SJCRH30 (cell line): Measurements from ENCODE around the gene NCOA7. TPM values are rescaled to one million over a fixed set of nuclear protein-coding genes. Genes with fewer than 3 reads are reported as not detected.
"Not testable (repeated sequence)": the region's sequence is repeated elsewhere in the genome, so short reads cannot be mapped to it uniquely, and the experiment has no call there.

Experiments
- DNase-seq, 2 experiments: peaks; one replicate each; pipeline ENCODE4 v3.0.0-alpha.2; 2015 to 2020
- H3K27ac ChIP-seq: fragments of 250-450 bp; sonication (Bioruptor Pico); 2 replicates; pipeline ENCODE4 v1.5.1; 2020; ENCODE audit warnings: mild to moderate bottlenecking, moderate library complexity
- H3K27me3 ChIP-seq: fragments of 250-450 bp; sonication (Bioruptor Pico); 2 replicates; pipeline ENCODE4 v1.5.1; 2020; ENCODE audit warnings: mild to moderate bottlenecking, moderate library complexity
- H3K36me3 ChIP-seq: fragments of 250-450 bp; sonication (Bioruptor Pico); 2 replicates; pipeline ENCODE4 v1.5.1; 2020; ENCODE audit warnings: mild to moderate bottlenecking, moderate library complexity
- H3K4me1 ChIP-seq: fragments of 250-450 bp; sonication (Bioruptor Pico); 2 replicates; pipeline ENCODE4 v1.5.1; 2020; ENCODE audit warnings: mild to moderate bottlenecking, moderate library complexity
- H3K4me3 ChIP-seq: fragments of 250-450 bp; sonication (Bioruptor Pico); 2 replicates; pipeline ENCODE4 v1.5.1; 2020; ENCODE audit warnings: mild to moderate bottlenecking, moderate library complexity
- H3K9me3 ChIP-seq: fragments of 250-450 bp; sonication (Bioruptor Pico); replicated peaks from 2 replicates; pipeline ENCODE4 v1.5.1; 2020; ENCODE audit warnings: mild to moderate bottlenecking, moderate library complexity
- total RNA-seq: library from RNA; depleted of rRNA; stranded (reverse); fragments of >200 nt; shearing (Covaris generic); gene quantifications from 2 replicates; pipeline ENCODE4 v1.2.3, GENCODE V29; 2014

The NCOA7 gene
- total RNA-seq, 1 experiment from 2014 or later: 4.1 TPM

GRCh38 chr6:125944896-125945295 is 154.1 kb downstream of the NCOA7 start:
- Histone ChIP-seq H3K27me3 (no peaks in the 10 kb centered on the region), H3K9me3 (no peaks in the 10 kb centered on the region), H3K4me1 (peaks cover 12% of the 10 kb centered on the region; the same call in 1 of the 2 replicates), H3K4me3 (no peak overlapping the region), H3K36me3 (no peaks in the 10 kb centered on the region), H3K27ac (no peak overlapping the region)
- DNase-seq: no peak

GRCh38 chr6:125945378-125946141 is 154.8 kb downstream of the NCOA7 start:
- no peaks in the 10 kb centered on the region for H3K27me3 ChIP-seq
- no peak overlapping the region for H3K27ac ChIP-seq
- no peaks in the 10 kb centered on the region for H3K36me3 ChIP-seq
- no peaks in the 10 kb centered on the region for H3K9me3 ChIP-seq
- no peak overlapping the region for H3K4me3 ChIP-seq
- H3K4me1 ChIP-seq: peaks cover 12% of the 10 kb centered on the region; the same call in 1 of the 2 replicates
- no peak for DNase-seq

- Histone ChIP-seq H3K27ac (no peak overlapping the region), H3K4me3 (no peak overlapping the region), H3K9me3 (no peaks in the 10 kb centered on the region), H3K27me3 (no peaks in the 10 kb centered on the region), H3K36me3 (no peaks in the 10 kb centered on the region), H3K4me1 (peaks cover 12% of the 10 kb centered on the region; the same call in 1 of the 2 replicates)
- DNase-seq: no peak
Measured at GRCh38 chr6:125947615-125948014, 156.9 kb downstream of the NCOA7 start.

GRCh38 chr6:125948455-125948854 is 157.7 kb downstream of the NCOA7 start:
- Histone ChIP-seq H3K36me3 (no peaks in the 10 kb centered on the region), H3K9me3 (no peaks in the 10 kb centered on the region), H3K27me3 (no peaks in the 10 kb centered on the region), H3K27ac (no peak overlapping the region), H3K4me3 (no peak overlapping the region), H3K4me1 (peaks cover 12% of the 10 kb centered on the region; the same call in 1 of the 2 replicates)
- no peak for DNase-seq

- Histone ChIP-seq H3K9me3 (no peaks in the 10 kb centered on the region), H3K4me1 (peaks cover 12% of the 10 kb centered on the region; the same call in 1 of the 2 replicates), H3K27me3 (no peaks in the 10 kb centered on the region), H3K4me3 (no peak overlapping the region), H3K27ac (no peak overlapping the region), H3K36me3 (no peaks in the 10 kb centered on the region)
- no peak for DNase-seq
Measured at GRCh38 chr6:125949069-125949468, 158.3 kb downstream of the NCOA7 start.

- H3K4me1 ChIP-seq: peaks cover 8% of the 10 kb centered on the region; the same call in 1 of the 2 replicates
- no peaks in the 10 kb centered on the region for H3K36me3 ChIP-seq
- H3K27me3 ChIP-seq: no peaks in the 10 kb centered on the region
- DNase-seq: peak; percentile 9 to 17
- H3K9me3 ChIP-seq: no peaks in the 10 kb centered on the region
- no peak overlapping the region for H3K4me3 ChIP-seq
- no peak overlapping the region for H3K27ac ChIP-seq
Measured at GRCh38 chr6:125950293-125950692, 159.5 kb downstream of the NCOA7 start.

GRCh38 chr6:125950716-125951115 is 160.0 kb downstream of the NCOA7 start:
- not testable (repeated sequence) for H3K27me3 ChIP-seq, H3K27ac ChIP-seq, H3K36me3 ChIP-seq, H3K4me3 ChIP-seq, H3K4me1 ChIP-seq, H3K9me3 ChIP-seq, DNase-seq

GRCh38 chr6:125951323-125951722 is 160.6 kb downstream of the NCOA7 start:
- Histone ChIP-seq H3K36me3 (no peaks in the 10 kb centered on the region), H3K27me3 (no peaks in the 10 kb centered on the region), H3K4me3 (no peak overlapping the region), H3K9me3 (no peaks in the 10 kb centered on the region), H3K4me1 (peaks cover 3% of the 10 kb centered on the region; the same call in 1 of the 2 replicates), H3K27ac (no peak overlapping the region)
- DNase-seq: no peak

GRCh38 chr6:125952764-125953501 is 162.2 kb downstream of the NCOA7 start:
- no peak overlapping the region for H3K27ac ChIP-seq
- DNase-seq: peak; percentile 36 to 46
- no peaks in the 10 kb centered on the region for H3K9me3 ChIP-seq

GRCh38 chr6:125953502-125953875 is 162.7 kb downstream of the NCOA7 start:
- no peak for DNase-seq
- Histone ChIP-seq H3K36me3 (no peaks in the 10 kb centered on the region), H3K9me3 (no peaks in the 10 kb centered on the region), H3K27ac (no peak overlapping the region), H3K27me3 (no peaks in the 10 kb centered on the region), H3K4me3 (no peak overlapping the region), H3K4me1 (0 out of 2 replicates have a peak, but pooled peaks cover 3% of the 10 kb centered on the region)

More at GRCh38 chr6:125952764-125953501, 162.2 kb downstream of the NCOA7 start:
- H3K27me3 ChIP-seq: no peaks in the 10 kb centered on the region
- no peak overlapping the region for H3K4me3 ChIP-seq
- 0 out of 2 replicates have a peak, but pooled peaks cover 2% of the 10 kb centered on the region for H3K4me1 ChIP-seq
- H3K36me3 ChIP-seq: no peaks in the 10 kb centered on the region

GRCh38 chr6:125954735-125955339 is 164.1 kb downstream of the NCOA7 start:
- no peaks in the 10 kb centered on the region for H3K27me3 ChIP-seq
- H3K9me3 ChIP-seq: no peaks in the 10 kb centered on the region
- 0 out of 2 replicates have a peak, but pooled peaks cover 3% of the 10 kb centered on the region for H3K4me1 ChIP-seq
- no peaks in the 10 kb centered on the region for H3K36me3 ChIP-seq
- no peak overlapping the region for H3K27ac ChIP-seq
- DNase-seq: no peak
- H3K4me3 ChIP-seq: no peak overlapping the region

- 0 out of 2 replicates have a peak, but pooled peaks cover 3% of the 10 kb centered on the region for H3K4me1 ChIP-seq
- no peaks in the 10 kb centered on the region for H3K27me3 ChIP-seq
- no peak for DNase-seq
- H3K9me3 ChIP-seq: no peaks in the 10 kb centered on the region
- H3K27ac ChIP-seq: peak overlapping the region; percentile 36; the same call in 1 of the 2 replicates
- H3K4me3 ChIP-seq: peak overlapping the region; percentile 74
- no peaks in the 10 kb centered on the region for H3K36me3 ChIP-seq
Measured at GRCh38 chr6:125955973-125956372, 165.2 kb downstream of the NCOA7 start.

- H3K27ac ChIP-seq: peak within 1 kb of the TSS; percentile 36
- H3K36me3 ChIP-seq: no peaks in the 10 kb centered on the region
- H3K4me1 ChIP-seq: 0 out of 2 replicates have a peak, but pooled peaks cover 3% of the 10 kb centered on the region
- peak within 1 kb of the TSS; percentile 74 for H3K4me3 ChIP-seq
- no peaks in the 10 kb centered on the region for H3K27me3 ChIP-seq
- peak; percentile 95 to 97 for DNase-seq
- no peaks in the 10 kb centered on the region for H3K9me3 ChIP-seq
Measured at GRCh38 chr6:125956506-125957390, 166.0 kb downstream of the NCOA7 start, which contains the start of gene HINT3. HINT3 (plus strand) TSS chr6:125956770; CDS start chr6:125956978, 208 bp downstream.

GRCh38 chr6:125957391-125957693 is 166.6 kb downstream of the NCOA7 start:
- H3K27ac ChIP-seq: no peak overlapping the region
- no peak for DNase-seq
- no peaks in the 10 kb centered on the region for H3K9me3 ChIP-seq
- no peaks in the 10 kb centered on the region for H3K27me3 ChIP-seq
- H3K36me3 ChIP-seq: no peaks in the 10 kb centered on the region
- peak overlapping the region; percentile 74 for H3K4me3 ChIP-seq
- 0 out of 2 replicates have a peak, but pooled peaks cover 3% of the 10 kb centered on the region for H3K4me1 ChIP-seq
